Measurements from ENCODE around the gene GSTK1.

The GSTK1 gene

DNA sequence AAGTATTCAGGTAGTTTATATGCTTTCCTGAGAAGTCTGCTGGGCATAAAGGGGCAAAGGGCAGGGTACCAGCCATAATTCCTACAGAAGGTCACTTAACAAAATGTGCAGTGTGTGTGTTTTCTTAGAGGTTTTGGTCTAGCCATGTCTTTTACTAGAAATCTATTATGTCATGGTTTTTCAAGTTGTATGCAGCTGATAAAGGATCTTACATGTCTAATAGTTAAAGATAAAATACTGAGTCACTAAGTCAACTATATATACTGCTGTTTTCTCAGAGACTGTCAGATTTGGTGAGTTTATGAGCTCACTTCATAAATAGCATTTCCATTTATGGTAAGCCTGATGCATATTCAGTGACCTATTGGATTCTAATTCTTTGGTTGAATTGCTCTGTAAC, 32.6 kb downstream of the GSTK1 start:
- no peak for DNase-seq

- DNase-seq: no peak
Measured at GRCh38 chr7:143296686-143297085, 33.4 kb downstream of the GSTK1 start.

GRCh38 chr7:143299346-143299745, 36.1 kb downstream of the GSTK1 start:
- DNase-seq: no peak

DNA sequence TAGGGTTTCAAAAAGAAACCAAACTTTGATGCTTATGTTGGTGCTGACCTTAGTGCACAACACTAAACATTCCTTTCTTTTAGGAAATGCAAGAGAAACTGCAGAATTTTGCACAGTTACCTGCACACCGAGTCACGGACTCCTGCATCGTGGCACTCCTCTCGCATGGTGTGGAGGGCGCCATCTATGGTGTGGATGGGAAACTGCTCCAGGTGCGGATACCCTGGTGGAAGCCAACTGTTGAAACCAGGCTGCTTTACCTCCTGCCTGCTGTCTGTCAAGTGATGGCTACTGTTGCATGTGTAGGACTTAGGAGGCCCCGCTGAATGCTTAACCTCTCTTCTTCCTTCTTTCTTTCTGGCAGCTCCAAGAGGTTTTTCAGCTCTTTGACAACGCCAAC, 36.6 kb downstream of the GSTK1 start:
- DNase-seq: peak in 12 of 56 donors; percentile 6 to 55 (median 16)

DNA sequence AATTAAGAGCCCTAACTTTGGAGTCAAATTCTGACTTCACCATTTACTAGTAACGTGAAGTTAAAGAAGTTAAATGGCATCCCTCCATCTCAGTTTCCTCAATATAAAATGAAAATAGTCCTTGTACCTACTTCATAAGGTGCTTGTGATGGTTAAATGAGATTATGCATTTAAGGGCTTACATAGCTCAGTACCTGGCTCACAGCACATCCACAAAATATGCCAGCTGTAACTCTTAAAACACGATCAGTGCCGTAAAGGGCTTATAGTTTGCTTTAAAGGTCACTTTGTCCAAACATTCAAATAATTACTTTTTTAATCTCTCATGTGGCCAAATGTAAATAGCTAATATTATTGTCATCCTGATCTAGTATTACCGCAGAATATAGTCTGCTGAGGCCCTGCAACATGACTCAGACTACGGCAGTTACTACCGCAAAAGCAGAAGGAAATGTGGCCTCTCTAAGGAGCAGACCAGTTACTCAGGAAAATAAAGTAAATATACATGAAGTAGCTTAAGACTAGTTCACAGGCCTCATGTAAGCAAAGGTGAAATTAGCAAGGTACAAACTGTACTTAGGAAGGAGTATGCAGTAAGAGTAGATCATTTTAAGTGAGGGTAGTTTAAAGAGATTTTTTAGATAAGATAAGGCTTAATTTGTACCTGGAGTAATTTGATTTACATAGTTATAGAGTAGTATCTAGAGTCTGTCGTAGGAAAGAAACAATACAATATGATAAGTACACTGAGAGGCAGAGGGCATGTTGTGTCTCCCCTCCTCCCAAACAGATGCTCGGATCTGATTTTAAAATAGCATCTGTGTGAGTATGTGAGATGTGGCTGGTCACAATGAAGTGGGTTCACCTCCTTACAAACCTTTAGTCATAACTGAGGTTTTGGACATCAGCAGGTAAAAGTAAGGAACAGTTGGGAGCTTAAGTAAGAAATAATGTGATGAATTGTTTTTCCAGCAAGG, 38.0 kb downstream of the GSTK1 start:
- no peak for DNase-seq

- no peak for DNase-seq
Measured at GRCh38 chr7:143303733-143304132, 40.5 kb downstream of the GSTK1 start.

GRCh38 chr7:143304938-143305337, 41.7 kb downstream of the GSTK1 start:
- DNase-seq: no peak

- peak in 37 of 56 donors; percentile 6 to 82 (median 36) for DNase-seq
Measured at GRCh38 chr7:143305423-143306070, 42.3 kb downstream of the GSTK1 start.

DNA sequence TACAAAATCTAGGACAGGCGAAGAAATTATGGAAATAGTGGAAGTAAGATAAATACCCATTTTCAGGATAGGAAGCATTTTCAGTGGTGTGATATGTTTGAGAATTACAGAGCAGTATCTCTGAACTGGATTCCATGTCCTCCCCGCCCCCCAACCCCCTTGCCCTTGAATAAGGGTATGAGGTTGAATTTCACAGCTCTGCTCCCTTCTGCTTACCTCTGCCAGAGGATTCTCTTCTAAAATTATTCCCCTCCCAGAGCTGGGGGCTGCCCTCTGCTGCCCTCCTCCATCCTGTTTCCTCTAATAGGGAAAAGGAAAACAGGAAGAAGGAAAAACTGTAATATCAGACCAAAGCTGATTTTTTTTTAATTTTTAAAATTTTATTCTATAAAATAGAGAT, 45.4 kb downstream of the GSTK1 start:
- no peak for DNase-seq

- no peak for DNase-seq
Measured at GRCh38 chr7:143314127-143314526, 50.9 kb downstream of the GSTK1 start.

- DNase-seq: no peak
Measured at GRCh38 chr7:143315776-143316175, 52.5 kb downstream of the GSTK1 start, which contains the start of gene CLCN1. Gene CLCN1, plus strand, starts transcription at chr7:143316111. Its CDS starts 102 bp downstream, at chr7:143316213.

DNA sequence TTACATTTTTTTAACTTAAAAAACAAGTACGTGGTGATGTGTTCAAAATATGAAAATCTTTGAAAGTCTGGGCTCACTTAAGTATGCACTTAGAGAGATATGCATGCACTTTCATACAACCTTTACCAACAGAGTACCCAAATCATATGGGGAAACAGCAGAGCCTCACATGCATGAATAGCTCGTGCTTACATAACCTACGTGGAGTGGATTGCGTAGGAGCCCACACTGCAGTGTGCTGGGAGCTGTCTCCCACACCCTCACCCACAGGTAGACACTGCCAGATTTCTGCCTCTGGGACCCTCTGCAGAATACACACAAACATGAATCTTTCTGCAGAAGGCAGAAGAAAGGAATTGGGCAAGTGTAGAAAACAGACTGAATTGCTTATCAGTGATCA, 53.3 kb downstream of the GSTK1 start:
- peak in 13 of 56 donors; percentile 4 to 57 (median 29) for DNase-seq

DNA sequence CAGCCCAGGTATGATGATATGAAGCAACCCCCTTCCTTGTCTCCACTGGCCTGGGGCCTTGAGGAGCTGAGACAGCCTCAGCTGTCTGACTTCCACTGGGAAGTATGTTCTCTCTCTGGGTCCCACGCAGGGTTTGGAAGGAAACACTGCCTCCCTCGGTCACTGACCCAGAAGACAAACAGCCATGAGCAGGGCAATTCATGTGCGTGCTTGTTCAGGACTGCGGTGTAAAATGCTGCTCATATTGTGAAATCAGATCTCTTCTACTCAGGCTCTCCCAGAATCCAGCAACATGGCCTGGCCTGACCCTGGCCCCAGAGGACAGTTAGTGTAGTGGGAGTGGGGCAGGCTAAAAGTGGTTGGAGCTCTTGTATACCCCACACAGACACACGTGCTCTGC, 55.4 kb downstream of the GSTK1 start:
- DNase-seq: no peak

All from nucleus accumbens (tissue), 56 donors.